H9 (cell line): Measurements from ENCODE around the gene DPYD. TPM values are rescaled to one million over a fixed set of nuclear protein-coding genes. Genes with fewer than 3 reads are reported as not detected.

Source experiments
- DNase-seq: peaks from one replicate; pipeline ENCODE4 v3.0.0-alpha.2; 2017
- H2AFZ ChIP-seq: one replicate; pipeline ENCODE4 v1.6.1; 2013; ENCODE audit warnings: mild to moderate bottlenecking, low read length, control low read depth, moderate library complexity
- H2AK5ac ChIP-seq: 2 replicates; pipeline ENCODE4 v1.6.1; 2013; ENCODE audit warnings: low read length, control low read depth, mixed read lengths; ENCODE audit not compliant: insufficient read length
- H2BK120ac ChIP-seq: one replicate; pipeline ENCODE4 v1.6.1; 2013; ENCODE audit warnings: low read depth, mild to moderate bottlenecking, low read length, control low read depth, inconsistent platforms; ENCODE audit not compliant: poor library complexity, severe bottlenecking
- H2BK12ac ChIP-seq: 2 replicates; pipeline ENCODE4 v1.6.1; 2013; ENCODE audit warnings: low read length, control low read depth, mixed read lengths, low read depth; ENCODE audit not compliant: insufficient read length
- H2BK15ac ChIP-seq: 2 replicates; pipeline ENCODE4 v1.6.1; 2013; ENCODE audit warnings: low read depth, low read length, control low read depth
- H2BK20ac ChIP-seq: one replicate; pipeline ENCODE4 v1.6.1; 2013; ENCODE audit warnings: low read depth, mild to moderate bottlenecking, low read length, control low read depth, inconsistent platforms; ENCODE audit not compliant: poor library complexity, severe bottlenecking
- H2BK5ac ChIP-seq: 2 replicates; pipeline ENCODE4 v1.6.1; 2013; ENCODE audit warnings: low read length, control low read depth, mixed read lengths; ENCODE audit not compliant: insufficient read length
- H3K14ac ChIP-seq: 2 replicates; pipeline ENCODE4 v1.6.1; 2013; ENCODE audit warnings: low read length, control low read depth; ENCODE audit not compliant: insufficient read depth
- H3K18ac ChIP-seq: 2 replicates; pipeline ENCODE4 v1.6.1; 2013; ENCODE audit warnings: low read depth, mild to moderate bottlenecking, mixed read lengths, low read length, control low read depth; ENCODE audit not compliant: insufficient read length
- H3K23ac ChIP-seq: 2 replicates; pipeline ENCODE4 v1.6.1; 2013; ENCODE audit warnings: low read length, control low read depth, mixed read lengths, low read depth; ENCODE audit not compliant: insufficient read length
- H3K23me2 ChIP-seq: 2 replicates; pipeline ENCODE4 v1.6.1; 2013; ENCODE audit warnings: low read depth, mild to moderate bottlenecking, mixed read lengths, low read length, control low read depth; ENCODE audit not compliant: insufficient read length, poor library complexity, severe bottlenecking
- H3K27ac ChIP-seq: 2 replicates; pipeline ENCODE4 v1.5.1; 2013; ENCODE audit warnings: low read length, control low read depth, mixed read lengths, low read depth; ENCODE audit not compliant: insufficient read length
- H3K27me3 ChIP-seq: 2 replicates; pipeline ENCODE4 v1.6.1; 2013; ENCODE audit warnings: low read length, control low read depth, inconsistent platforms; ENCODE audit not compliant: insufficient read depth
- H3K4ac ChIP-seq: 2 replicates; pipeline ENCODE4 v1.6.1; 2013; ENCODE audit warnings: low read depth, mild to moderate bottlenecking, control low read depth, inconsistent platforms, low read length, moderate library complexity
- H3K4me1 ChIP-seq: 2 replicates; pipeline ENCODE4 v1.6.1; 2013; ENCODE audit warnings: low read length, control low read depth, inconsistent platforms; ENCODE audit not compliant: insufficient read depth
- H3K4me2 ChIP-seq: 2 replicates; pipeline ENCODE4 v1.6.1; 2013; ENCODE audit warnings: low read length, control low read depth, mixed read lengths; ENCODE audit not compliant: insufficient read length, insufficient read depth
- H3K56ac ChIP-seq: 2 replicates; pipeline ENCODE4 v1.6.1; 2013; ENCODE audit warnings: low read depth, mild to moderate bottlenecking, mixed read lengths, low read length, control low read depth; ENCODE audit not compliant: insufficient read length
- H3K79me1 ChIP-seq: 2 replicates; pipeline ENCODE4 v1.6.1; 2013; ENCODE audit warnings: low read depth, mild to moderate bottlenecking, moderate library complexity, low read length, control low read depth, inconsistent platforms; ENCODE audit not compliant: insufficient read depth, poor library complexity, severe bottlenecking
- H3K79me2 ChIP-seq: 2 replicates; pipeline ENCODE4 v1.6.1; 2013; ENCODE audit warnings: low read length, control low read depth, inconsistent platforms; ENCODE audit not compliant: insufficient read depth
- H3K9ac ChIP-seq: 2 replicates; pipeline ENCODE4 v1.6.1; 2013; ENCODE audit warnings: low read length, control low read depth, mixed read lengths; ENCODE audit not compliant: insufficient read length; ENCODE audit errors: extremely low read depth
- H3K9me3 ChIP-seq: one replicate; pipeline ENCODE4 v1.6.1; 2013; ENCODE audit warnings: low read depth, low read length, inconsistent platforms; ENCODE audit not compliant: control insufficient read depth
- H3T11ph ChIP-seq: one replicate; pipeline ENCODE4 v1.6.1; 2013; ENCODE audit warnings: mild to moderate bottlenecking, low read length, control low read depth, inconsistent platforms
- H4K20me1 ChIP-seq: one replicate; pipeline ENCODE4 v1.6.1; 2013; ENCODE audit not compliant: control insufficient read depth, insufficient read length, insufficient read depth
- H4K5ac ChIP-seq: 2 replicates; pipeline ENCODE4 v1.6.1; 2013; ENCODE audit warnings: low read depth, mild to moderate bottlenecking, mixed read lengths, low read length, control low read depth; ENCODE audit not compliant: insufficient read length
- H4K8ac ChIP-seq: replicated peaks from 2 replicates; pipeline ENCODE4 v1.6.1; 2013; ENCODE audit warnings: low read length, control low read depth, mixed read lengths, low read depth; ENCODE audit not compliant: insufficient read length
- H4K91ac ChIP-seq: 2 replicates; pipeline ENCODE4 v1.6.1; 2013; ENCODE audit warnings: low read depth, mild to moderate bottlenecking, moderate library complexity, mixed read lengths, low read length, control low read depth; ENCODE audit not compliant: insufficient read length
- H3K27ac Mint-ChIP-seq, 3 experiments: 2 replicates in 2 of 3; 3 replicates in 1 of 3; pipeline ENCODE4 v1.8.0; 2020 to 2021; ENCODE audit warnings: mixed read lengths in 3 of 3, mild to moderate bottlenecking in 1 of 3, moderate library complexity in 1 of 3
- H3K27me3 Mint-ChIP-seq: 2 replicates; pipeline ENCODE4 v1.8.0; 2021; ENCODE audit warnings: low read depth, mild to moderate bottlenecking, moderate library complexity, mixed read lengths
- H3K36me3 Mint-ChIP-seq, 3 experiments: 2 replicates in 2 of 3; 3 replicates in 1 of 3; pipeline ENCODE4 v1.8.0; 2020 to 2021; ENCODE audit warnings: low read depth in 3 of 3, mixed read lengths in 3 of 3; ENCODE audit not compliant: insufficient read depth in 1 of 3
- H3K4me1 Mint-ChIP-seq, 2 experiments: 2 replicates each; pipeline ENCODE4 v1.8.0; 2020; ENCODE audit warnings: mixed read lengths in 2 of 2
- H3K4me3 Mint-ChIP-seq, 2 experiments: 2 replicates in 1 of 2; 3 replicates in 1 of 2; pipeline ENCODE4 v1.8.0; 2020 to 2021; ENCODE audit warnings: mild to moderate bottlenecking in 2 of 2, mixed read lengths in 2 of 2, moderate library complexity in 1 of 2
- H3K9me3 Mint-ChIP-seq, 2 experiments: 2 replicates in 1 of 2; 3 replicates in 1 of 2; pipeline ENCODE4 v1.8.0; 2020; ENCODE audit warnings: mild to moderate bottlenecking in 2 of 2, mixed read lengths in 2 of 2, moderate library complexity in 1 of 2
- WGBS: extraction: QIAGEN DNeasy Blood & Tissue Kit; methylation state at CpG from one replicate; pipeline ENCODE4 v1.1.7; 2013; ENCODE audit warnings: missing lambda C conversion rate, low lambda C conversion rate, mixed read lengths; ENCODE audit not compliant: insufficient read length; ENCODE audit errors: extremely low coverage; 5-methylcytosine and 5-hydroxymethylcytosine counted together
- total RNA-seq: library from RNA; stranded (reverse); gene quantifications from 2 replicates; pipeline ENCODE4 v1.2.1, GENCODE V29; 2021
- TF ChIP-seq, protein P1 (sequence below): fragments of 200-600 bp; sonication (generic); conservative IDR thresholded peaks from 3 replicates; pipeline ENCODE4 v1.8.0; 2021; ENCODE audit warnings: antibody characterized with exemption, mild to moderate bottlenecking

Gene DPYD
- total RNA-seq, 1 experiment from 2014 or later, result 0.37 TPM

DNA sequence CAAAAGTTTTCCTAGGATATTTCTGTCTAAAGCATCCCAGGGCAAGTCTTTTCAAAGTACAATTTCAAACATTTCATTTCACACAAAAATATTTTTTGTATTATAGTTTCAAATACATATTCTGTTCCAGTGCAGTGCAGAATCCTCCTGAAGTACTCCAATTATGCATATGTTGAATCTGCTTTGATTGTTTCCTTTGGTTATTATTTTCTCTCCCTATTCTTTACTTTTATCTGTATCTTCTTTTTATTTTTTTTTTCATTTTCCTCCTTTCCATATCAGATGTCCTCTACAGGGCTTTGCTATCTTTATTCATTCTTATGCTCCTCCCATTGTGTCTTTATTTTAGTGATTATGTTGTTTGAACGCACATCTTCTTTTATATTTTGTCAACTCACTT, 274.8 kb downstream of the DPYD start:
- H4K8ac ChIP-seq, result no peak overlapping the region
- no peak overlapping the region for H2BK12ac ChIP-seq
- H3K18ac ChIP-seq, result no peak overlapping the region
- no peak overlapping the region for H3K27ac Mint-ChIP-seq
- H3K9ac ChIP-seq, result no peak overlapping the region
- H3K4me1 Mint-ChIP-seq, result peaks cover 4% of the 10 kb centered on the region in 2 experiments; a peak in 2 of 4 replicates
- H3K4ac ChIP-seq, result no peak overlapping the region
- H4K91ac ChIP-seq, result no peak overlapping the region
- no peak overlapping the region for H2BK120ac ChIP-seq
- no peak overlapping the region for H4K5ac ChIP-seq
- H2AK5ac ChIP-seq, result no peak overlapping the region
- no peak overlapping the region for H3K4me3 Mint-ChIP-seq
- H3K9me3 Mint-ChIP-seq, result peaks cover 18 to 23% of the 10 kb centered on the region in 2 experiments
- no peak overlapping the region for H2BK20ac ChIP-seq
- no peaks in the 10 kb centered on the region for H3K4me1 ChIP-seq
- no peak overlapping the region for H2BK5ac ChIP-seq
- no peaks in the 10 kb centered on the region for H4K20me1 ChIP-seq
- no peaks in the 10 kb centered on the region for H3K9me3 ChIP-seq
- H3K27ac ChIP-seq, result no peak overlapping the region
- no peaks in the 10 kb centered on the region for H3K79me2 ChIP-seq
- H3K79me1 ChIP-seq, result no peaks in the 10 kb centered on the region
- no peak overlapping the region for H3K56ac ChIP-seq
- H3K27me3 ChIP-seq, result no peaks in the 10 kb centered on the region
- no peaks in the 10 kb centered on the region for H3K27me3 Mint-ChIP-seq
- H2AFZ ChIP-seq, result no peak overlapping the region
- H3K23me2 ChIP-seq, result no peaks in the 10 kb centered on the region
- no peak overlapping the region for H2BK15ac ChIP-seq
- no peak overlapping the region for H3K14ac ChIP-seq
- no CpG with 5 or more reads among the region's 1 CpG for WGBS
- no peak for DNase-seq
- H3T11ph ChIP-seq, result no peak overlapping the region
- H3K23ac ChIP-seq, result no peak overlapping the region
- TF ChIP-seq, protein P1, sequence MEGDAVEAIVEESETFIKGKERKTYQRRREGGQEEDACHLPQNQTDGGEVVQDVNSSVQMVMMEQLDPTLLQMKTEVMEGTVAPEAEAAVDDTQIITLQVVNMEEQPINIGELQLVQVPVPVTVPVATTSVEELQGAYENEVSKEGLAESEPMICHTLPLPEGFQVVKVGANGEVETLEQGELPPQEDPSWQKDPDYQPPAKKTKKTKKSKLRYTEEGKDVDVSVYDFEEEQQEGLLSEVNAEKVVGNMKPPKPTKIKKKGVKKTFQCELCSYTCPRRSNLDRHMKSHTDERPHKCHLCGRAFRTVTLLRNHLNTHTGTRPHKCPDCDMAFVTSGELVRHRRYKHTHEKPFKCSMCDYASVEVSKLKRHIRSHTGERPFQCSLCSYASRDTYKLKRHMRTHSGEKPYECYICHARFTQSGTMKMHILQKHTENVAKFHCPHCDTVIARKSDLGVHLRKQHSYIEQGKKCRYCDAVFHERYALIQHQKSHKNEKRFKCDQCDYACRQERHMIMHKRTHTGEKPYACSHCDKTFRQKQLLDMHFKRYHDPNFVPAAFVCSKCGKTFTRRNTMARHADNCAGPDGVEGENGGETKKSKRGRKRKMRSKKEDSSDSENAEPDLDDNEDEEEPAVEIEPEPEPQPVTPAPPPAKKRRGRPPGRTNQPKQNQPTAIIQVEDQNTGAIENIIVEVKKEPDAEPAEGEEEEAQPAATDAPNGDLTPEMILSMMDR, result no peak
- peaks cover 0 to 15% (median 3%) of the 10 kb centered on the region in 3 experiments; a peak in 5 of 7 replicates for H3K36me3 Mint-ChIP-seq
- H3K4me2 ChIP-seq, result no peak overlapping the region
